CD4-positive, alpha-beta T cell treated with Interferon alpha-2 for 1 hour (primary cell): Measurements from ENCODE around the gene NEK1.
"Not testable (repeated sequence)": the region's sequence is repeated elsewhere in the genome, so short reads cannot be mapped to it uniquely, and the experiment has no call there.

Experiments
- DNase-seq, 2 donors: peaks; one replicate each; pipeline ENCODE4 v3.0.0-alpha.2; 2020 to 2022

Gene NEK1

GRCh38 chr4:169594560-169595195 is 17.7 kb downstream of the NEK1 start:
- DNase-seq = no peak

DNA sequence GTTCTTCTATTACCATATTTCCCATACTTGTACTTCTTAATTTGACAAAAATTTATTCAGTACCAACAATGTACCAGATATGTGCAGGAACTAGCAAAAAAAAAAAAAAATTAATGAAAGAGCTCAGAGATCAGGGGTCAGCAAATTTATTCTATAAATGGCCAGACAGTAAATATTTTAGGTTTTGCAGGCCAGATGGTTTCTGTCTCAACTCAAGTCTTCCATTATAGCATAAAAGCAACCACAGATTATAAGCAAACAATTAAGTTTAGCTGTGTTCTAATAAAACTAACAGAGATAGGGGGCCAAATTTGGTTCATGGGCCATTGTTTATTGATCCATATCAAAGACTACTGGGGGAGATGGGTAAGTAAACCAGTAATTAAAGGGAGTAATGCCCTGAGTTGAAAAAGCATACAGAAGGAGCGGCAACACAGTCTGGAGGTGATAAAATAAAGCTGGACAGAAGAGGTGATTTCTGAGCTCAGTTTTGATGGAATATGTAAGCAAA is 19.3 kb downstream of the NEK1 start:
- DNase-seq = no peak

DNA sequence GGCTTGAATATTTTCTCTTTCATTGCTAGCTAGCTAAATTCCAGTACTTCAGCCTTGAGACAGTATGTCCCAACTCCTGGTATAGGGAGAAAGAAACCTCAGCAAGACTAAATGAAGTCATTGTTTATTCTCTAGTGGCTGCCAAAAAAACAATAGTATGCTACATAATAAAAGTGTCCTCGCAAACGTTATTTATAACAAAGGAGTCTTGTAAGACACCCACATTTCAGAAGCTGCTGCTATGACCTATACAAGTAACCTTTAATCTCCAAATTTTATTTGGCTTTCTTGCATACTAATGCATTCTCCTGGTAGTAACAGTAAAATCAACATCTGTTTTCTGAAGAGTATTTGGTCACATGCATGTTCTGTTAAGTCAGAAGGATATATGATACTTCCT is 28.8 kb downstream of the NEK1 start:
- DNase-seq = no peak

DNA sequence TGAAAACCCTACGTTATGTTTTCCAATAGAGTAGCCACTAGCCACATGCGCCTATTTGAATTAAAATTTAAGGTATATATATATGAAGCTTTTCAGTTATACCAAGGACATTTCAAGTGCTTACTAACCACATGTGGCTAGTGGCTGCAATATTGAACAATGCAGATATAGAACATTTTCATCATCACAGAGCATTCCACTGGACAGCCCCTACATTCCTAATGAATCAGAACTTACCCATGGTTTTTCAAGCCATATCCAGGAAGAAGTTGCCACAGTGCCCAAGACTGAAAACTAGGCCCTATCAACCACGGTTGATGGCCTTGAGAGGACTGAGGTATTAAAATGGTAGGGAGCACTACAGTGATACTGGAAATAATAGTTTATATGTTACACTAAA is 29.7 kb downstream of the NEK1 start:
- DNase-seq = no peak

DNA sequence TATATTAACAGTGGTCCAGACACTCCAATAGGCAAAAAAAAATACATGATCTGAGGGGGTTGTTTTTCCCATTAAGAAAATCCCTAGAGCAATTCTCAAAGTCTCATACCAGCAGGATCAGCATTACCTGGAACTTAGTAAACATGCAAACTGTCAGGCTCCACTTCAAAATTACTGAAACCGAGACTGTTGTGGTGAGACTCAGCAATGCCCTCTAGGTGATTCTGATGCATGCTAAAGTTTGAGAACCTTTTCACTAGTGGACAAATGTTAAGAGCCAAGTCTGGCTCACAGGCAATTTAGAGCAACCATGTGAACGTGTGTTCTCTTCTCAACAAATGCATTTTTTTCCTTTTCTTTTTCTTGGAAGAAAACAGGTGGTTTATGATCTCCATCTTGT is 30.2 kb downstream of the NEK1 start:
- DNase-seq = no peak

- no peak for DNase-seq
These were observed 38.5 kb downstream of the NEK1 start for GRCh38 chr4:169573889-169574288.

- DNase-seq = no peak
These were observed 40.9 kb downstream of the NEK1 start for GRCh38 chr4:169571435-169571834.

- DNase-seq = not testable (repeated sequence)
These were observed 41.4 kb downstream of the NEK1 start for GRCh38 chr4:169571012-169571411.

DNA sequence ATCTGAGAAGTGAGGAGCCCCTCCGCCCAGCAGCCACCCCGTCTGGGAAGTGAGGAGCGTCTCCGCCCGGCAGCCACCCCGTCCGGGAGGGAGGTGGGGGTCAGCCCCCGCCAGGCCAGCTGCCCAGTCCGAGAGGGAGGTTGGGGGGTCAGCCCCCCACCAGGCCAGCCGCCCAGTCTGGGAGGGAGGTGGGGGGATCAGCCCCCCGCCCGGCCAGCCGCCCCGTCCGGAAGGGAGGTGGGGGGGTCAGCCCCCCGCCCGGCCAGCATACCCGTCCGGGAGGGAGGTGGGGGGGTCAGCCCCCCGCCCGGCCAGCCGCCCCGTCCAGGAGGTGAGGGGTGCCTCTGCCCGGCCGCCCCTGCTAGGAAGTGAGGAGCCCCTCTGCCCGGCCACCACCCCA is 42.1 kb downstream of the NEK1 start:
- not testable (repeated sequence) for DNase-seq

GRCh38 chr4:169569188-169569587 is 43.2 kb downstream of the NEK1 start:
- not testable (repeated sequence) for DNase-seq

- DNase-seq = no peak
These were observed 44.5 kb downstream of the NEK1 start for GRCh38 chr4:169567916-169568315.

GRCh38 chr4:169566021-169566818 is 46.2 kb downstream of the NEK1 start:
- peak; percentile 22 to 68 for DNase-seq

DNA sequence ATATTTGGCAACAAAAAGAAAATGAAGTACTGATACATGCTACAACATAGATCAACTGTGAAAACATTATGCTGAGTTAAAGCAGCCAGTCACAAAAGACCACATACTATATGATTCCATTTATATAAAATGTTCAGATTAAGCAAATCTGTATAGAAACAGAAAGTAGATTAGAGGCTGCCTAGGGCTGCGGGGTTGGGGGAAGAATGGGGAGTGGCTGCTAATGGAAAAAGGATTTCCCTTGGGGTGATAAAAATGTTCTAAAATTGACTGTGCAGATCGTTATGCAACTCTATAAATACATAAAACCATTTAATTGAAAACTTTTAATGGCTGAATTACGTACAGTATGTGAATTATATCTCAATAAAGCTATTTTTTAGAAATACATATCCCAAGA is 46.8 kb downstream of the NEK1 start:
- no peak for DNase-seq

DNA sequence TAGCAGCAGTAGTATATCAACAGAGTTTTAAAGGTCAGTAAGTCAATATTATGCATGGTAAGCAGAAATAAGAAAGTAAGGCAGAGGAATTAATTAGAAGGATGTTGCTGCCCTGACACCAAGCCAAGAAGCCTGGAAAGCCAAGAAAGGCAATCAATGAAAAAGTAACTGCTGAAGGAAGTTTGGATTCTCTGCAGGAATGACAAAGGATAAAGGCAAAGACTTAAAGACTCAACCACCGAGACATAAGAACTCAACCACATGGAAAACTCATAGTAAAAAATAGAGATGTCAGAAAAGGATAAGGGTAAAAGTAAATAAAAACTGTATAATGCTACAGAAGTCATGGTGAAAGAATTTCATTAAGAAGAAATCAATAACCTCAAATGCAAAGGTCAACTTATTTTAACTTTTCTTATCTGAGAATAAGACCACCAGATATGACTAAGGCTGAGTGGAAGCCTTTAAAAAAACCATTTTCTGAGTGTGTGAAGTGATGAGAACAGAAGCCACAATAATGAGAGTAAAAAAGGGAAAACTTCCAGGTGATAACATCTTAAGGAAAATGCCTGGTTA is 55.2 kb downstream of the NEK1 start:
- DNase-seq = no peak

DNA sequence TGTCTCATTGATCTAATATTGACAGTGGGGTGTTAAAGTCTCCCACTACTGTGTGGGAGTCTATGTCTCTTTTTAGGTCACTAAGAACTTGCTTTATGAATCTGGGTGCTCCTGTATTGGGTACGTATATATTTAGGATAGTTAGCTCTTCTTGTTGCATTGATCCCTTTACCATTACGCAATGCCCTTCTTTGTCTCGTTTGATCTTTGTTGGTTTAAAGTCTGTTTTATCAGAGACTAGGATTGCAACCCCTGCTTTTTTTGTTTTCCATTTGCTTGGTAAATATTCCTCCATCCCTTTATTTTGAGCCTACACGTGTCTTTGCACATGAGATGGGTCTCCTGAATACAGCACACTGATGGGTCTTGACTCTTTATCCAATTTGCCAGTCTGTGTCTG is 65.8 kb downstream of the NEK1 start:
- DNase-seq = not testable (repeated sequence)

GRCh38 chr4:169540774-169541173 is 71.6 kb downstream of the NEK1 start:
- no peak for DNase-seq

DNA sequence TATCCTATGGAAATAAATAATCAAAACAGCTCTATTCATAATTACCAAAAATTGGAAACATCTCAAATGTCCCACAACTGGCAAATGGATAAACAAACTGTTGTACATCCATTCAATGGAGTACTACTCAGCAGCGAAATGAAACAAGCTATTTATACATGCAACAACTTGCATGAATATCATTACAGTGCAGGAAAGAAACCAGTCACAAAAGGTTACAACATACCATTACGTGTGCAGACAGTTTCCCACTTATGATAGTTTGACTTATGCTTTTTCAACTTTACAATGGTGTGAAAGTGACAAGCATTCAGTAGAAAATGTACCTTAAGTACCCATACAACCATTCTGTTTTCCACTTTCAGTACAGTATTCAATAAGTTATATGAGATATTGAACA is 82.3 kb downstream of the NEK1 start:
- no peak for DNase-seq

GRCh38 chr4:169523796-169524195 is 88.6 kb downstream of the NEK1 start:
- DNase-seq = no peak

DNA sequence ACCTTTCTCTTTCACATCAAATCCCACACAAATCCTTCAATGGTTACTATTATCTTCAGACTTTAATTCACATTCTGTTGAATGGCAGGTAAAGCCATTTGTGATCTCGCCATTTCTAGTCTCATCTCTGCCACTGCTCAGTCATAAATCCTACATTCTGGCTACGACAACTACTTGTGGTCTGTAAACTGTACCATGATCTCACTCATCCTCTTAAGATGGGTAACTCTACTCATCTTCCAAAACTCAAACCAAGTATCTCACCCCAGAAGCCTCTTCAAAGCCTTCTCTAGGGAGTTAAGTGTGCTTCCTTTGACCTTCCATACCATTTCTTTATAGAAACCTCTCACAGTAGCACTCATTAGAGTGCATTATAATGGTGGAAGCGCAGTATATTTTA is 101.8 kb downstream of the NEK1 start:
- no peak for DNase-seq

DNA sequence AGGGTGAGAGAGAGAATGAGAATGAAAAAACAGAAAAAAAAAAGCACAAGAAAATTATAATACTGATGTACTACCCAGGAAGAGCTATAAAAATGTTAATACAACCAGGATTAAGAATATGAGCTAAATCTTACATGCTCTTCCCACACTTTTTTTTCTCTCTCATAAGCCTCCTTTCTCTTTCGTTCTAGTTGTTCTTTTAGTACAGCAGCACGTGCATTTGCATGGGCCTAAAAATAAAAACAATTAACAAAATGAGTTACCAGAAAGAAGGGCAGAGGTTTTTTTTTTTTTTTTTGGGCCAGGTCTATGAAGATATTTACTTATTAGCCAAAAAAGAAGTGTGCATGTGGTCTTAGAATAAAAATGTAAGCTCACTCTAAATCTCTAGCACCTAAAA is 105.5 kb downstream of the NEK1 start:
- DNase-seq = no peak

- DNase-seq = not testable (repeated sequence)
These were observed 112.5 kb downstream of the NEK1 start for GRCh38 chr4:169499907-169500306.

- not testable (repeated sequence) for DNase-seq
These were observed 118.1 kb downstream of the NEK1 start for GRCh38 chr4:169494234-169494633.

DNA sequence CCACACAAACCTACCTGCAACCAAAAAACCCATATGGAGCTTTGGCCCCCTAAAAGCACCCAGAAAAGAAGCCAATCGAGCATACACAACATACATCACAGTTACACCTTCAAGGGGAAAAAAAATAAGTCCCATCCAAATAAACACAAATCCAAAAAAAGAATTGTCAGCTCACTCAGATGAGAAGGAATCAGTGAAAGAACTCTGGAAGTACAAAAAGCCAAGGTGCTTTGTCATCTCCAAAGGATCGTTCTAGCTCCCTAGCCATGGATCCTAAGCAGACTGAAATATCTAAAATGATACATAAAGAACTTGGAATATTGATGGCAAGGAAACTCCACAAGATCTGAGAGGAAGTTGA is 119.2 kb downstream of the NEK1 start:
- DNase-seq = no peak
